Calu3 (cell line): ENCODE data around the gene MTMR12. TPM values are rescaled to one million over a fixed set of nuclear protein-coding genes. Genes with fewer than 3 reads are reported as not detected.
A peak's percentile ranks its signal among the peaks of the same experiment; 100 is the strongest.

ENCODE experiments used
- BruUV-seq: library from RNA; stranded (reverse); fragments of 400-500 nt; replicated peaks from 2 replicates; lab custom pipeline; 2021; lab: Mats Ljungman, UMichigan
- CTCF ChIA-PET: fragments of 300-600 bp; sonication (Branson Sonifier 250); formaldehyde crosslinking; loops from one replicate; lab custom pipeline; 2022; ENCODE audit warnings: antibody characterized with exemption; lab: Charles Lee
- DNase-seq: peaks from one replicate; pipeline ENCODE4 v3.0.0; 2022
- H3K27ac Mint-ChIP-seq: one replicate; pipeline ENCODE4 v1.8.0; 2022; ENCODE audit warnings: mixed read lengths; ENCODE audit not compliant: unreplicated experiment
- H3K27me3 Mint-ChIP-seq: one replicate; pipeline ENCODE4 v1.8.0; 2022; ENCODE audit warnings: mixed read lengths; ENCODE audit not compliant: unreplicated experiment
- H3K36me3 Mint-ChIP-seq: one replicate; pipeline ENCODE4 v1.8.0; 2022; ENCODE audit warnings: mild to moderate bottlenecking, moderate library complexity, mixed read lengths; ENCODE audit not compliant: insufficient read depth, unreplicated experiment
- H3K4me1 Mint-ChIP-seq: one replicate; pipeline ENCODE4 v1.8.0; 2022; ENCODE audit warnings: mild to moderate bottlenecking, low read depth, mixed read lengths; ENCODE audit not compliant: unreplicated experiment
- H3K4me3 Mint-ChIP-seq: one replicate; pipeline ENCODE4 v1.8.0; 2022; ENCODE audit warnings: mild to moderate bottlenecking, low read depth, moderate library complexity, mixed read lengths; ENCODE audit not compliant: unreplicated experiment
- H3K9me3 Mint-ChIP-seq: one replicate; pipeline ENCODE4 v1.8.0; 2022; ENCODE audit warnings: low read depth, mixed read lengths; ENCODE audit not compliant: unreplicated experiment
- intact Hi-C: fragments of 100-400 bp; cut with micrococcal nuclease; formaldehyde crosslinking; loops from one replicate; pipeline ENCODE4 v1.10.0; 2022; ENCODE audit not compliant: unreplicated experiment
- total RNA-seq: library from RNA; stranded (reverse); gene quantifications from 2 replicates; pipeline ENCODE4 v1.2.3, GENCODE V29; 2022
- TF ChIP-seq, protein P1 (sequence below): fragments of 200-600 bp; IDR thresholded peaks from one replicate; pipeline ENCODE4 v1.8.0; 2022; ENCODE audit warnings: antibody characterized with exemption; ENCODE audit not compliant: unreplicated experiment

The MTMR12 gene
- total RNA-seq, 1 experiment from 2014 or later: 42.7 TPM

GRCh38 chr5:32329395-32329834, 16.7 kb upstream of the MTMR12 start:
- intact Hi-C loops: loop anchor here (1.0 to 5.0 kb wide), 2 partner anchors 52 to 97 kb away; no protein-coding TSS in a partner anchor
- DNase-seq: peak; percentile 76
- Mint-ChIP-seq H3K27ac (peak overlapping the region; percentile 44), H3K9me3 (no peaks in the 10 kb centered on the region), H3K4me1 (peaks cover 53% of the 10 kb centered on the region), H3K4me3 (no peak overlapping the region), H3K27me3 (no peaks in the 10 kb centered on the region), H3K36me3 (peaks cover 22% of the 10 kb centered on the region)
- TF ChIP-seq, protein P1, sequence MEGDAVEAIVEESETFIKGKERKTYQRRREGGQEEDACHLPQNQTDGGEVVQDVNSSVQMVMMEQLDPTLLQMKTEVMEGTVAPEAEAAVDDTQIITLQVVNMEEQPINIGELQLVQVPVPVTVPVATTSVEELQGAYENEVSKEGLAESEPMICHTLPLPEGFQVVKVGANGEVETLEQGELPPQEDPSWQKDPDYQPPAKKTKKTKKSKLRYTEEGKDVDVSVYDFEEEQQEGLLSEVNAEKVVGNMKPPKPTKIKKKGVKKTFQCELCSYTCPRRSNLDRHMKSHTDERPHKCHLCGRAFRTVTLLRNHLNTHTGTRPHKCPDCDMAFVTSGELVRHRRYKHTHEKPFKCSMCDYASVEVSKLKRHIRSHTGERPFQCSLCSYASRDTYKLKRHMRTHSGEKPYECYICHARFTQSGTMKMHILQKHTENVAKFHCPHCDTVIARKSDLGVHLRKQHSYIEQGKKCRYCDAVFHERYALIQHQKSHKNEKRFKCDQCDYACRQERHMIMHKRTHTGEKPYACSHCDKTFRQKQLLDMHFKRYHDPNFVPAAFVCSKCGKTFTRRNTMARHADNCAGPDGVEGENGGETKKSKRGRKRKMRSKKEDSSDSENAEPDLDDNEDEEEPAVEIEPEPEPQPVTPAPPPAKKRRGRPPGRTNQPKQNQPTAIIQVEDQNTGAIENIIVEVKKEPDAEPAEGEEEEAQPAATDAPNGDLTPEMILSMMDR: peak; percentile 50
- no TSS peak for BruUV-seq
- CTCF ChIA-PET: interaction anchor here (0.6 to 4.2 kb wide), 5 partner anchors 27 to 129 kb away, joined by 3 to 48 read pairs (median 4); no protein-coding TSS in a partner anchor

DNA sequence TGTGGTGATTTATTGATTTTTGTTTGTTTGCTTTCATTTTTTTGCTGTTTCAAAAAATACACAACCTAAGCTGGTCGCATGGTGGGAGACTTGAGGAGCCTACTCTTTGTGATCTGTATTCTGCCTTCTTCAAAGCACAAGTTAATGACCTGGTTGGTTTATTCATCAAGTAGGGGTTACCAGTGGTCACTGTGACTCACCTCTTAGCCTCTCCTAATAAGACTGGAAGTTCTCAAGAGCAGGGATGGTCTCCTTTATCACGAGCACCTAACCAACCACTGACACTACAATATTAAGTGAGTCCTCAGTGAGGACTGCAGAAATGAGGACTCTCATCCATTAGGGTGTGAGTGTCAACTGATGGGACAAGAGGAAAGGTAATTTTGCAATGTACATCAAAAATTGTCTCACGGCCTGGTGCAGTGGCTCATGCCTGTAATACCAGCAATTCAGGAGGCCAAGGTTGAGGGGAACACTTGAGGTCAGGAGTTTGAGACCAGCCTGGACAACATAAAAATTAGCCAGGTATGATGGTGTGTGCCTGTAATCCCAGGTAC, 13.6 kb upstream of the MTMR12 start:
- TF ChIP-seq, protein P1: no peak
- peaks cover 18% of the 10 kb centered on the region for H3K36me3 Mint-ChIP-seq
- H3K27ac Mint-ChIP-seq: no peak overlapping the region
- BruUV-seq: no TSS peak
- peaks cover 43% of the 10 kb centered on the region for H3K4me1 Mint-ChIP-seq
- H3K27me3 Mint-ChIP-seq: no peaks in the 10 kb centered on the region
- peak; percentile 13 for DNase-seq
- H3K9me3 Mint-ChIP-seq: peaks cover 4% of the 10 kb centered on the region
- CTCF ChIA-PET: interaction anchor here (0.6 kb wide), 1 partner anchor 434 kb away, joined by 6 read pairs; no protein-coding TSS in a partner anchor
- H3K4me3 Mint-ChIP-seq: no peak overlapping the region
- intact Hi-C loops: loop anchor here (5.0 kb wide), 1 partner anchor 49 kb away; no protein-coding TSS in a partner anchor

- TF ChIP-seq, protein P1: no peak
- intact Hi-C loops: loop anchor here (5.0 kb wide), 1 partner anchor 48 kb away; no protein-coding TSS in a partner anchor
- peaks cover 36% of the 10 kb centered on the region for H3K4me1 Mint-ChIP-seq
- no peak overlapping the region for H3K4me3 Mint-ChIP-seq
- H3K36me3 Mint-ChIP-seq: peaks cover 12% of the 10 kb centered on the region
- CTCF ChIA-PET: interaction anchor here (0.7 kb wide), 2 partner anchors 46 to 131 kb away, joined by 3 to 4 read pairs; no protein-coding TSS in a partner anchor
- H3K27ac Mint-ChIP-seq: no peak overlapping the region
- no TSS peak for BruUV-seq
- peaks cover 4% of the 10 kb centered on the region for H3K9me3 Mint-ChIP-seq
- no peak for DNase-seq
- H3K27me3 Mint-ChIP-seq: no peaks in the 10 kb centered on the region
Observed at GRCh38 chr5:32325616-32326015, 12.9 kb upstream of the MTMR12 start.

GRCh38 chr5:32325062-32325461, 12.3 kb upstream of the MTMR12 start:
- BruUV-seq: no TSS peak
- H3K36me3 Mint-ChIP-seq: peaks cover 12% of the 10 kb centered on the region
- CTCF ChIA-PET: interaction anchor here (0.7 kb wide), 2 partner anchors 45 to 131 kb away, joined by 3 to 4 read pairs; no protein-coding TSS in a partner anchor
- H3K27me3 Mint-ChIP-seq: no peaks in the 10 kb centered on the region
- DNase-seq: no peak
- H3K27ac Mint-ChIP-seq: peak overlapping the region; percentile 33
- TF ChIP-seq, protein P1: no peak
- H3K4me1 Mint-ChIP-seq: peaks cover 30% of the 10 kb centered on the region
- H3K9me3 Mint-ChIP-seq: peaks cover 4% of the 10 kb centered on the region
- no peak overlapping the region for H3K4me3 Mint-ChIP-seq
- intact Hi-C loops: loop anchor here (5.0 kb wide), 1 partner anchor 48 kb away; no protein-coding TSS in a partner anchor
